M059J (cell line): ENCODE measurements around the gene CNTN1. TPM values are rescaled to one million over a fixed set of nuclear protein-coding genes. Genes with fewer than 3 reads are reported as not detected.

Experiments used
- DNase-seq: peaks from one replicate; pipeline ENCODE4 v3.0.0-alpha.2; 2012; ENCODE audit warnings: low read depth
- total RNA-seq: library from RNA; depleted of rRNA; stranded (reverse); fragments of >200 nt; shearing (Covaris generic); gene quantifications from 2 replicates; pipeline ENCODE4 v1.2.3, GENCODE V29; 2014

Gene CNTN1
- total RNA-seq, 1 experiment from 2014 or later = 0.74 TPM

DNA sequence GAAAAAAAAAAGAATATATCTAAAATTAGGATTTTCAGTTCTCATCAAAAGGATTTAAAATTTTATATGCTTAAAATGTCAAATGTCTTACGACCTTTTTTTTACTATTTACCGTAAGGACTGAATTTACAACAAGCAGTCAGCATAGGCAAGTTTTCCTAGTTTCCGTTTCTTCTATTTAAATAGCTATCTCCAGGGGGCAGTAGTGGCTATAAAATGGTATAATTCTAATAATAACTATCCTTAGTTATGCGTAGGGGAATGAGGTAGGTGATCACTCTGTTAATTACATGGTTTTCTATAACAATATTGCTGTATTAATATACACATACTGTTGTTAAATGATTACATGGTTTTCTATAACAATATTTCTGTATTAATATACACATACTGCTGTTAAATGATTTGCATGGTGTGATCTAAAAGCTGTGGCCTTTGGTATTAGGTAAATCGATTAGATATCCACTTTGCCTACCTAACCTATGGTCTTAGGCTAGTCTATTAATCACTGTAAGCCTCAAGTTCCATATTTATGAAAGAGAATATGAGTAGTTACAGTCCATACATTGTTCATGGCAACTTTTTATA lies 278.2 kb downstream of the CNTN1 start:
- DNase-seq = peak; percentile 5

DNA sequence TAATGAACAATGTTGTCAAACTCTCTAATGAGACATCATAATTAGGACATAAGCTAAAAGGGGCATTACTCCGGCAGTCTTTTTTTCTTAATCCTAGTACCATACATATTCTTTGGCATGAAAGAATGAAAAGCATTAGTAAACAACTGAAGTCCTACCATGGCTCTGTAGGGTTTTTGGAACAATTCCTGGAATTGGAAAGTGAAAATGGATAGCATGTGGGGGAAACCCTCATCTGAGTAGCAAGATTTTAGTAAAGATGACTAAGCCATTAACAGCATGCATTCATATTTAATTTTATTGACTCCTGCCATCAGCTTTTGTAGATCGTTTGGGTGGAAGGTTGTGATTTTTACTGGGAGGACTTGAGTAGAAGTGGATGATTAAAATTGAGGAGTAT lies 279.7 kb downstream of the CNTN1 start:
- peak; percentile 1 for DNase-seq

DNA sequence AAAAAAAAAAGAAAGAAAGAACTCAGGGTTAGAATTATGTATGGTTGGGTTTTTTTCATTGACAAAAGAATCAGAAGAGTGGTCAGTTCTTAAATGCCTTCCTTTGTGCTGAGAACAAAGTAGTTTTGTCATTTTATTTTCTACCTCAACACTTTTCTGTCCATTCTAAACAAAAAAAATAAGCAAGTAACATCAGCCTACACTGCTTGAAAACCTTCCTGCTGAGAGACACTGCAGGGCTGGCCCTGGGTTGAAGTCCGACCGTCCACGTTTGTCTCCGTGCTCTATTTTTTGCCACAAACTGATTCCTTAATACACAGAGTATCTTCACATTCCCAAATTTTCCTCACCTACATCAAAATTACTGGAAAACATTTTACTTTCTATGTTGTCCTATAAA lies 284.3 kb downstream of the CNTN1 start:
- no peak for DNase-seq

DNA sequence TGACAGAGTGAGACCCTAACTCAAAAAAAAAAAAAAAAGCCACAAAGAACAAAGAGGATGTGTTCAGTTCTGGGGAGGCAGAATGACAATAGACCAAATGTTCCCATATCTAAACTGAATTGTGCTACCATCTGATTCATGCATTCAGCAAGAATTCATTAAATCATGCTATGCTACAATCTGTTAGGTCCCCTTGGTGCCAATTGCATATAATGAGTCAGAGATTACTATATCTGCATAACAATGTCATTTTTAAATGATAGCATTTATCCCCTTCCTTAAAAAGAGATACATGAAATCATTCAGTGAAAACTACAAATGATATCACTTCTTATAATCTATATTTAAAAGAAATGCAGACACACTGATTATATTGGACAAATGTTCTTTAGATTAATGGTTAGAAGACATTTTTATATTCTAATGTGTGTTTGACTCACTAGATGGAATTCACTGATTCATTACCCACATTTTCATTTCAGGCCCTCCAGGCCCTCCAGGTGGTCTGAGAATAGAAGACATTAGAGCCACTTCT lies 288.3 kb downstream of the CNTN1 start:
- peak; percentile 22 for DNase-seq

- no peak for DNase-seq
These were observed 293.8 kb downstream of the CNTN1 start for GRCh38 chr12:40986001-40986400.

GRCh38 chr12:40988355-40988754 lies 296.1 kb downstream of the CNTN1 start:
- DNase-seq = no peak

- DNase-seq = no peak
These were observed 296.6 kb downstream of the CNTN1 start for GRCh38 chr12:40988824-40989223.

DNA sequence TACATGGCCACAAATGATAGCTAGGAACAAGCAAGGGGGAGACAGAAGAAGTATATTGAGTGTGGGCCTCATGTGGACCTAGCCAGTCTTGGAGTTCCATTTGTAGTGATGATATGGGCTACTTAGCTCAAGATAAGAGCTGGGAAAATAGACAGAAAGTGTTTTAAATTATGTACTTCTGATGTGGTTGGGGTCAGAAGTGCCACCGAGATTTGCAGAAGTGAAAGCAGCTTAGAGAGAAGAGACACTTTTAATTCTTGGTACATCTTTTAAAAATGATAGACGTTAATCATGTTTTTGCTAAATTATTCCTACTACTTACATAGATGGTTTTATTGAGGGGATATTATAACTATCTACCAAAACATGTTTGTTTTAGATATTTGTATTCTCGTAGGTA lies 297.5 kb downstream of the CNTN1 start:
- no peak for DNase-seq

DNA sequence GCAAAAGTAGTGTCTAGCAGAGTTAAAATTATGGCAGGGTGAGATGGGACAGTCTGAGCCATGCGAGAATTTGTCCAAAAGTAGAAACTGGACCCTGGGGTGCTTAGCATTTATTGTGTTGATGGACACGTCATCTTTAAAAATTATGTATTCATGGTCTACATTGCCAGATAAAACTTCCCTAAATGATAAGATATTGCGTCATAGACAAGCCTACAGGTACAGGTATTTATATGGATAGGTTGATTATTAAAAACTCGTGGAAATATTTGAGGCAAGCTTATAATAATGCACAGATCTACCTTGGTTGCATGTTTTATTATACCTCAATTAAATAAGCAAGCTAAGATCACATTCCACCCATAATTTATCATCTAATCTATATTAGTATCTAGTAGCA lies 299.9 kb downstream of the CNTN1 start:
- no peak for DNase-seq

DNA sequence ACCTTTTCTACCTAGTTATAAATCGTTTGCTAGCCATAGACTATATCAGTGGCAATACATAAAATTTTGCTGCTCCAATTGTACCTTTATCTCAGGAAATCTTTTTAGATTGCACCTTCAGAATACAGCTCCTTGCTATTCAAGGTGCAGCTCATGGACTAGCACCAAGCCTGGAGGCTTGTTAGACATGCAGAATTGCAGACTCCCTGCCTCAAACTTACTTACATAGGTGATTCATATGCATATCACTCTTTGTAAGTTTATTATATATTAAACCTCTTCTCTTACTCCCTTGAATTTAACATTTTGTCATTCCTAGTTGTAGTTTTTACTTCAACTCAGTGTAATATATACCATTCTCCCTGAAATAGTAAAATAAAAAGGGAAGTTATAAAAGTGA lies 300.4 kb downstream of the CNTN1 start:
- DNase-seq = no peak

DNA sequence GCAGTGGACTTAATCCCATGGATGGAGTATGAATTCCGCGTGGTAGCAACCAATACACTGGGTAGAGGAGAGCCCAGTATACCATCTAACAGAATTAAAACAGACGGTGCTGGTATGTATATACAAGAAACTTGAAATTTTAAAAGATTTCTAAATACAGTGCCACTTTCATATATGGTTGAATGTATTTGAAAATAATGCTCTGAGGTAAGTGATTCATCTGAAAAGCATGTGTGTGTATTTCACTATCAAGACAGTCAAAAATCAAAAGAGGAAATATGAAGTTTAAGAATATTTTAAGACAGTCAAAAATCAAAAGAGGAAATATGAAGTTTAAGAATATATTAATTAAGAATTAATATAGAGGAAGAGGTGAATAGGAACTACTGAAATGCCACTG lies 300.9 kb downstream of the CNTN1 start:
- no peak for DNase-seq

DNA sequence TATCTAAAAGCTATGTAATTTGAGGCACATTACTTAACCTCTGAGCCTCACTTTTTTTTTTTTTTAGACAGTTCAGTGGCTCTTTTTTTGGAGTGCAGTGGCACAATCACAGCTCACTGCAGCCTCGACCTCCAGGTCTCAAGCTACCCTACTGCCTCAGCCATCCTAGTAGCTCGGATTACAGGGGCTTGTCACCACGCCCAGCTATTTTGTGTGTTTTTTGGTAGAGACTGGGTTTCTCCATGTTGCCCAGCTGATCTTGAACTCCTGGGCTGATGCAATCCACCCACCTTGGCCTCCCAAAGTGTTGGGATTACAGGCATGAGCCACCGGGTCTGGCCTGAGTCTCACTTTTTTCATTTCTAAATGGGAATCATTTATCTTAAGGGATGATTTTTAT lies 303.9 kb downstream of the CNTN1 start:
- DNase-seq = no peak

- no peak for DNase-seq
These were observed 307.0 kb downstream of the CNTN1 start for GRCh38 chr12:40999210-40999609.

GRCh38 chr12:41008472-41008871 lies 316.2 kb downstream of the CNTN1 start:
- DNase-seq = no peak

- no peak for DNase-seq
These were observed 319.7 kb downstream of the CNTN1 start for GRCh38 chr12:41011939-41012338.

DNA sequence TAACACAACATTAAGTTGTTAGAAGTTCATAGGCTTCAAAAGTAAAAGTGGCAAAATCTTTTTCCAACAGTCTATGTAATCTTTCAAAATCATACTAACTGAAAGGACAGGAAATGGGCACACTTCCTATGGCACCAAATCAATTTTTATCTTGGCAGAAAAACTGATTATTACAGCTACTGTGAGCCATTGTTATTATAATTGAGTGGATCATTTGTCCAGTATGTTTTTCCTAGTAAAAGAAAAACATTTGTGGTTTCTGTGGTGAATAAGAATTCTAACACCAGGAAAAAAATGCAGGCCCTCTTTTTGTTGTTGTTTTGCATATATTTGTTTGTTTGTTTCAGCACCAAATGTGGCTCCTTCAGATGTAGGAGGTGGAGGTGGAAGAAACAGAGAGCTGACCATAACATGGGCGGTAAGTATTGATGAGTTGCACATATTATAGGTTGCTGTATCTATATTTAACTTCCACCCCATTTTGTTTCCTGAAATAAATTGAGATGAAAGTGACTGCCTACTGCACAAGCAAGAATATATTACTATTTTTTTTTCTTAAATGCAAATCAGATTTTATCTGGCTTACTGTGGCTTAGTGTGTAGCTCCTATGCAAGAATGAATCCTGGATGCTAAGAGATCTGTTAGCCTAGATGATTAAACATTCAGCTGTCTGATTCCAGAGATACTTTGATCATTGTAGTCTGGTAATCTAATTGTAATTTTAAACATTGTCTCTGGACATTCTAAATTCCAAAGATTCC lies 321.8 kb downstream of the CNTN1 start:
- DNase-seq = no peak

- DNase-seq = no peak
These were observed 322.4 kb downstream of the CNTN1 start for GRCh38 chr12:41014643-41015020.

DNA sequence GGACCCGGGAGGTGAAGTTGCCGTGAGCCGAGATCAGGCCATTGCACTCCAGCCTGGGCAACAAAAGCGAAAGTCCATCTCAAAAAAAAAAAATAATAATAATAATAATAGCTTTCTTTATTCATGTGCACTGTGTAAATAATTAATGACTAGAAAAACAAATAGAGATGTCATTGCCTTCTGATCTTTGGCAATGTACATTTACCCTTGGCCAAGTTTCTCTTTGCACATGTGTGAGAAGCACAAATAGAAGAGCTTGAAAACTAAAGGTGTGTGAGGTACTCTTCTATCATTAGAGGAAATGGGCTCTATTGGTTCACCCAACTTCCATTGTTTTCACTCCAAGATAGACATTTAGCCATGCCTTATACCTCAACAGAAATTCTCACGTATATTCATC lies 325.8 kb downstream of the CNTN1 start:
- no peak for DNase-seq

DNA sequence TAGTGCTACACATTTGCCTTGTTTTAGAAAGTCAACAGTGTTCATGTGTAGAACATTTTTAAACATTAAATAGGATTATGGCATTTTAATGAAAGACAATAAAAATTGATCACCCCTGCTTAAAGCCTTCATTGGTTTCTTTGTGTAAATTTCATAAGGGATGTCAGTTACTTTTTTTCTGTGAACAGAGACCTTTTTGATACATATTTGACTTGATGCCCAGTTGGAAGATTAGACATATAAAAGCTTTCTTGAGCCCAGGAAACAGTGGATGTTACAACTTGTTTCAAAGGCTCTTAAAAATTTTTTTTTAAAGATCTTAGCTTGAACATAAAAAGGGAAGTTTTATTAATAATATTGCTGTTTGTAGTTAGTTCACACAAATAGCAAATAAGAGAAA lies 327.2 kb downstream of the CNTN1 start:
- DNase-seq = no peak

DNA sequence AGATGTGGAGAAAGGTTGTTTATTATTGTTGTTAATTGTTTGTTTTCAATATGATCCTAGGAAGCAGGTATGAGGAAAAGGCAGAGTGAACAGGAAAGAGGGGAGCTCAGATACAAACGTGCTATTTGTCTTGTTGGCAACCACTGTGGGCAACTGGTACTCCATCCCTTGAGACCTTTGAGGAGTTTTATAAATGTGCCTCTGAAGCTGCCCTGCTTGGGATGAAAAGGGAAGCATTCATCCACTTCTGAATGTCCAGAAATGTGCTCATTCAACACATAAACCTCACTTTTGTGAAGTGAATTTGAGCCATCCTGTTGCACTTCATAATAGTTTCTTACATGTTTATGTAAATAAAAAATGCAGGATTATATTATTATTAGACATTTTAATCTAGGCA lies 331.6 kb downstream of the CNTN1 start:
- no peak for DNase-seq

GRCh38 chr12:41026151-41026550 lies 333.9 kb downstream of the CNTN1 start:
- DNase-seq = no peak

DNA sequence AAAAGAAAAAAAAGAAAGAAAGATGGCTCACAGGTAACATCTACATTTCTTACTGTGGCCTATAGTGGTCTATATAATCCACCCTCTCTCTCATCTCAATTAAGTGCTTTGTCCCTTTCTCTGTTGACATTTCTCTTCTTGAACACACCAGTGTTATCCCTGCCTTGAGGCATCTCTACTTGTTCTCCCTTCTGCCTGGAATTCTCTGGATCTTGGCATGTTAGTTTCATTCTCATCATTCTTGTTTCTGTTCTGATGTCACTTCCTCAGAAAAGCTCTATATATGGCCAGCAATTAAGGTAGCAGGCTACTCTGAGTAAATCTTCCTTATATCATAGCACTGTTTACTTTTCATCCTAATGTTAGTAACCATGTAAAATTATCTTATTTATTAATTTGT lies 340.1 kb downstream of the CNTN1 start:
- DNase-seq = no peak

- peak; percentile 2 for DNase-seq
These were observed 342.4 kb downstream of the CNTN1 start for GRCh38 chr12:41034686-41035085.

GRCh38 chr12:41039461-41039860 lies 347.2 kb downstream of the CNTN1 start:
- no peak for DNase-seq
